22Rv1 (cell line): Measurements from ENCODE around the gene TCEA3.

ENCODE experiments used
- CTCF ChIP-seq: fragments of 450-650 bp; IDR thresholded peaks from 2 replicates; pipeline ENCODE4 v1.5.1; 2017; ENCODE audit warnings: mild to moderate bottlenecking
- ZFX ChIP-seq: fragments of 450-650 bp; IDR thresholded peaks from 2 replicates; pipeline ENCODE4 v1.6.1; 2017; ENCODE audit warnings: antibody characterized with exemption, borderline replicate concordance

GRCh38 chr1:23460519-23460918 lies 36.0 kb upstream of the TCEA3 start:
- no peak for TF ChIP-seq CTCF
- no peak for TF ChIP-seq ZFX
